Right lung (tissue), 10 donors: ENCODE results near the gene ELF1. TPM values are rescaled to one million over a fixed set of nuclear protein-coding genes. Genes with fewer than 3 reads are reported as not detected.
A peak's percentile ranks its signal among the peaks of the same experiment; 100 is the strongest.

Source experiments
- DNase-seq, 2 donors: peaks; one replicate each; pipeline ENCODE4 v3.0.0-alpha.2; 2013
- long read RNA-seq, 8 donors: transcript quantifications; one replicate each; lab custom pipeline, GENCODE V29; 2026
- polyA plus RNA-seq, 5 donors: library from polyadenylated mRNA; unstranded; fragments of 120-200 nt; gene quantifications; one replicate each; pipeline versions ENCODE4 v1.2.1 to v1.2.3, GENCODE V29; 2013; ENCODE audit warnings: inconsistent platforms in 1 of 5, low replicate concordance in 1 of 5; ENCODE audit not compliant: insufficient read length in 5 of 5, insufficient read depth in 1 of 5

Gene ELF1
- 10 to 100 TPM; 42.0 to 56.0 (median 48.7) TPM for polyA plus RNA-seq
- long read RNA-seq, donor 1, partial matches to known transcripts = 92 of 169 reads
- long read RNA-seq, donor 1, other reads (novel, unspliced or antisense) = 75 of 169 reads
- long read RNA-seq, donor 2, partial matches to known transcripts = 0 of 1 reads
- long read RNA-seq, donor 2, other reads (novel, unspliced or antisense) = 0 of 1 reads
- long read RNA-seq, donor 3, partial matches to known transcripts = 66 of 112 reads
- long read RNA-seq, donor 3, other reads (novel, unspliced or antisense) = 43 of 112 reads
- long read RNA-seq, donor 4, partial matches to known transcripts = 8 of 9 reads
- long read RNA-seq, donor 4, other reads (novel, unspliced or antisense) = 0 of 9 reads
- long read RNA-seq, donor 5, partial matches to known transcripts = 114 of 184 reads
- long read RNA-seq, donor 5, other reads (novel, unspliced or antisense) = 68 of 184 reads
- long read RNA-seq, donor 6, partial matches to known transcripts = 29 of 80 reads
- long read RNA-seq, donor 6, other reads (novel, unspliced or antisense) = 51 of 80 reads
- long read RNA-seq, donor 7, partial matches to known transcripts = 5 of 6 reads
- long read RNA-seq, donor 7, other reads (novel, unspliced or antisense) = 0 of 6 reads
- long read RNA-seq, donor 8, partial matches to known transcripts = 21 of 39 reads
- long read RNA-seq, donor 8, other reads (novel, unspliced or antisense) = 18 of 39 reads

- peak; percentile 47 to 48 for DNase-seq
Observed at GRCh38 chr13:41019011-41019487, at the start of gene ELF1. Gene ELF1 (minus strand): TSS chr13:41019316. CDS start chr13:40982054, 37,262 bp downstream.

DNA sequence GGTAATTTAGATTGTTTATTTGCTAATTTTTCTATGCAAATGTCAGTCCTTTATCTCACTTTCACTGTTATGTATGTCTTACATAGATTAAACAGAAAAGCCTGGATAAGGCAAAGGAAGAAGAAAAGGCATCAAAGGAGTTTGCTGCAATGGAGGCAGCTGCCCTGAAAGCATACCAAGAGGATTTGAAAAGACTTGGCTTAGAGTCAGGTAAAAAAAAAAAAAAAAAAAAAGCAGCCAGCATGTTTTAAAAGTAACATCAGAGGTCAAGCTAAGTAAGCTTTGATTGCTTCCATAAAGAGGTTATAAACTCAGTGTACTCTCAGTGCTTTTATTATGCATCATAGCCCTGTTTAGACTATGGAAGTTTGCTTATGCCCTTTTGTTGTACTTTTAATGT, 46.0 kb upstream of the ELF1 start:
- DNase-seq = no peak

GRCh38 chr13:41064493-41064892, 45.4 kb upstream of the ELF1 start:
- no peak for DNase-seq

- no peak for DNase-seq
Observed at GRCh38 chr13:41061914-41062837, 43.1 kb upstream of the ELF1 start.

- peak; percentile 99 for DNase-seq
Observed at GRCh38 chr13:41061075-41061913, 42.2 kb upstream of the ELF1 start, which contains the start of gene WBP4. Gene WBP4 (plus strand): TSS chr13:41061509. CDS start chr13:41061674, 165 bp downstream.

DNA sequence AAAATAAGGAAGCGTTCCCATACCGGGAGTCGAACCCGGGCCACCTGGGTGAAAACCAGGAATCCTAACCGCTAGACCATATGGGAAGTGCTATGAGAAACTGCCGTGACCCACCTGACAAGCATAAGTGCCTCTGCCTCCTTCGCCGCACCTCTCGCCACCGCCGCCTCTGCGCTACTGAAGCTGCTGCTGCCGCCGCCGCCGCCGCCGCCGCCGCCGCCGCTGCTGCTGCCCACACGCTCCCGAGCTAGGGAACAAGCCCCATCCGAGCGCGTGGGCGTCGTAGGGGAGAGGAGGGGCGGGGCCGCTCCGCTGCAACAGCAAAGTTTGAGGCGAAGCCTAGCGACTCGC, 41.6 kb upstream of the ELF1 start:
- peak; percentile 80 to 88 for DNase-seq

GRCh38 chr13:41060082-41060723, 41.1 kb upstream of the ELF1 start:
- peak; percentile 89 for DNase-seq

- peak in 1 of 2 donors; percentile 43 for DNase-seq
Observed at GRCh38 chr13:41059456-41060081, 40.5 kb upstream of the ELF1 start.

DNA sequence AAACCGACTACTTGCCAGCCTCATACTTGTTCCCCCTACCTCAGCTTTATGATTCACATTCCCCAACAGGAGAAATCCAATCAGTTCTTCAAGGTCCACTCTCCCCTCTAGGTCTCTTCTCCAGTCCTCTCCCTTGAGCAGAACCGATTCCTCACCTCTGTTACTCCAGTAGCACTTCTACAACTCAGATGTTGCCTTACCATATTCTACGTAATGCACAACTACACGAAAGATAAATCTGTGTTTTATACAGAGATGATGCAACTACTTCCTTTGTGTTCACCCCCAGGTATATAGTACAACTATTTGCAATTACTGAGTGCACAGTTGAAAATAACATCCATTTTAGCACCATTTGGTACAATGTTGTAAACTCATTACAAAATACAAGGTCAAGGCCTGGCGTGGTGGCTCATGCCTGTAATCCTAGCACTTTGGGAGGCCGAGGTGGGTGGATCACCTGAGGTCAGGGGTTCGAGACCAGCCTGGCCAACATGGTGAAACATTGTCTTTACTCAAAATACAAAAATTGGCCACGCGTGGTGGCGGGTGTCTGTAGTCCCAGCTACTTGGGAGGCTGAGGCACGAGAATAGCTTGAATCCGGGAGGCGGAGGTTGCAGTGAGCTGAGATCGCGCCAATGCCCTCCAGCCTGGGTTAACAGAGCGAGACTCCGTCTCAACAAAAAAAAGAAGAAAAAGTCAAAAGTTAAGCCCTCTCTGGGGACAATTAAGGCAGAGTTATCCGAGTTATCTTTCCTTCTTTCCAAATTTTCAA, 39.4 kb upstream of the ELF1 start:
- DNase-seq = no peak

DNA sequence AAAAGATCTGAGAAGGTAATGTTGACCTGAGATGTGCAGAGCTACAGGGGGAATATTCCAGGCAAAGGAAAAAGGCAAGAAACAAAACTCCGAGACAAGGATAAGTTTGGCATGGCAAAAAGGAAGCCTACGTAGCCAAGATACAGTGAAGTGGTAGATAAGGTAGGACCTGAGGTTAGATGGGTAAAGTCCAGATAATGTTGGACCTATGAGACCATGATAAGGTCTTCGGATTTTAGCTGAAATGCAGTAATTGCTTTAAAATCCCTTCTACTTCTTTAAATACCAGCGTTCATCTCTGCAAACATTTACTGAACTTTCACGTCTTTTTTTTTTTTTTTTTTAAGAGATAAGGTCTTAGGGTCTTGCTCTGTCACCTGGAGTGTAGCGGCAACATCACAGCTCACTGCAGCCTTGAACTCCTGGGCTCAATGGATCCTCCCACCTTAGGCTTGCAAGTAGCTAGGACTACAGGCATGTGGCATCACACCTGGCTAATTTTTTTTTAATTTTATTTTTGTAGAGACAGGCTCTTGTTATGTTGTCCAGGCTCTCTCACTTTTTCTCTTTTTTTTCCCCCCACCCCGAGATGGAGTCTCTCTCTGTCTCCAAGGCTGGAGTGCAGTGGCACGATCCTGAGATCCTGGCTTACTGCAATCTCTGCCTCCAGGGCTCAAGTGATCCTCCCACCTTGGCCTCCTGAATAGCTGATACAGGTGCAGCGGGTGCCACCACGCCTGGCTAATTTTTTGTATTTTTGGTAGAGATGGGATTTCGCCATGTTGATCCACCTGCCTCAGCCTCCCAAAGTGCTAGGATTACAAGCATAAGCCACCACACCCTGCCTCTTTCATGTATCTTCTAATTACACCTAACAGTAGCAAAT, 38.0 kb upstream of the ELF1 start:
- DNase-seq = no peak

- DNase-seq = no peak
Observed at GRCh38 chr13:41056194-41056593, 37.1 kb upstream of the ELF1 start.

GRCh38 chr13:41054919-41055619, 36.0 kb upstream of the ELF1 start:
- DNase-seq = no peak

- no peak for DNase-seq
Observed at GRCh38 chr13:41054212-41054877, 35.2 kb upstream of the ELF1 start.

DNA sequence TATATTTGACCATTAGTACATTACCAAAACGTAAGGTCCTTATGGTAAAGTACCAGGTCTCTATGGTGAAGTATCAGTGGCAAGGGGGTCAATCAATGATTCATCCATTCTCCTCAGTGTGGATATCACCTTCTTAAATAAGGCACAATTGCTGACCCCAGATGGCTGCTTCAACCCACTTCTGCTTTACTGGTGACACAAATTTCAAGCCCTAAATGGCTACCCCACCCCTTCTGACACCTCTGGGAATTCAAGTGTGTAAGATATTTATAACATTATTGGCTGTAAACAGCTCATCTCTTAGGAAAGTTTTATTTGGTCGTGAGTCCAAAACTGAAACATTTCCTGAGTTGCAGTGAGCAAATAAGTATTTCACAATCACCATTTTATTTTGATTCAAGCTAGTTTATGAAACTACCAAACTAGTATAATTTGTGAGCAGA, 34.3 kb upstream of the ELF1 start:
- peak; percentile 42 to 62 for DNase-seq

DNA sequence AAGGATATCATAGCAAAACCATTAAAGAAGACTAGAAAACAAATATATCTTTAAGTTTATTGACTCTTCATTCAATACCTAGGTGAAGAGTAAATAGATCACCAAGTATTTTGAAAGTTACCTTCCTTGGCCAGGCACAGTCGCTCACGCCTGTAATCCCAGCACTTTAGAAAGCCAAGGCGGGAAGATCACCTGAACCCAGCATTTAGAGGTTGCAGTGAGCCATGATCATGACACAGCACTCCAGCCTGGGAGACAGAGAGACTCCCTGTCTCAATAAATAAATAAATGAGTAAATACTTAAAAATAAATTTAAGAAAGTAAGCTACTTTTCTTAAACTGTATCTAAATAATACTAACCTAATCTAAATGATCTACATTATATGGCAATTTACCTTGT, 33.3 kb upstream of the ELF1 start:
- DNase-seq = no peak
